Posterior vena cava (tissue), 2 donors: ENCODE measurements around the gene LCE5A. TPM values are rescaled to one million over a fixed set of nuclear protein-coding genes. Genes with fewer than 3 reads are reported as not detected.
"Not testable (repeated sequence)": the region's sequence is repeated elsewhere in the genome, so short reads cannot be mapped to it uniquely, and the experiment has no call there.

Experiments used
- DNase-seq: peaks from one replicate; pipeline ENCODE4 v3.0.0-alpha.2; 2020; ENCODE audit warnings: low spot score
- intact Hi-C, 2 donors: fragments of 100-400 bp; cut with DNase I; formaldehyde crosslinking; loops; one replicate each; pipeline versions ENCODE4 v1.14.1 to v1.14.2; 2022 to 2023
- long read RNA-seq, 2 donors: library from polyadenylated mRNA; unstranded; transcript quantifications; one replicate each; pipeline ENCODE4 v2.0.0, GENCODE V29; 2020 to 2021
- total RNA-seq, 2 donors: library from RNA; stranded (reverse); fragmentation: NEBNext Ultra II Directional; extraction: Animal tissue kit (Norgen Biotek cat#: 25700); gene quantifications; one replicate each; pipeline ENCODE4 v1.2.1, GENCODE V29; 2021
- donor health status: DM: yes; HTN: yes; CAD: no.
- donor health status: DM: yes; HTN: yes; CAD: no.

The LCE5A gene
- total RNA-seq, result not detected
- long read RNA-seq, donor 1, result 0 reads
- long read RNA-seq, donor 2, result 0 reads

- intact Hi-C loops, result no loop called here
- DNase-seq, result no peak
Measured at GRCh38 chr1:152510503-152510902, at the start of gene LCE5A. Gene LCE5A, plus strand, starts transcription at chr1:152510803. Its CDS starts 732 bp downstream, at chr1:152511535.

GRCh38 chr1:152461544-152461943 is 49.1 kb upstream of the LCE5A start:
- intact Hi-C loops, result no loop called here
- DNase-seq, result no peak

GRCh38 chr1:152462636-152463035 is 48.0 kb upstream of the LCE5A start:
- no peak for DNase-seq
- intact Hi-C loops, result no loop called here

- intact Hi-C loops, result no loop called here
- DNase-seq, result no peak
Measured at GRCh38 chr1:152466217-152466616, 44.4 kb upstream of the LCE5A start.

- intact Hi-C loops, result no loop called here
- DNase-seq, result no peak
Measured at GRCh38 chr1:152473887-152474537, 36.6 kb upstream of the LCE5A start.

GRCh38 chr1:152479792-152480595 is 30.6 kb upstream of the LCE5A start:
- intact Hi-C loops, result no loop called here
- no peak for DNase-seq

- intact Hi-C loops, result no loop called here
- no peak for DNase-seq
Measured at GRCh38 chr1:152481869-152482664, 28.5 kb upstream of the LCE5A start.

GRCh38 chr1:152486400-152487006 is 24.1 kb upstream of the LCE5A start:
- DNase-seq, result no peak
- intact Hi-C loops, result loop anchor here in 1 of 2 donors (5.0 kb wide), 1 partner anchor 359 kb away; no protein-coding TSS in a partner anchor

- intact Hi-C loops, result loop anchor here in 1 of 2 donors (5.0 kb wide), 1 partner anchor 361 kb away; no protein-coding TSS in a partner anchor
Measured at GRCh38 chr1:152487871-152488270, 22.7 kb upstream of the LCE5A start.

GRCh38 chr1:152491537-152491936 is 19.1 kb upstream of the LCE5A start:
- intact Hi-C loops, DNase-seq: not testable (repeated sequence)

More at GRCh38 chr1:152487871-152488270, 22.7 kb upstream of the LCE5A start:
- no peak for DNase-seq

- intact Hi-C loops, result no loop called here
- no peak for DNase-seq
Measured at GRCh38 chr1:152495066-152495675, 15.4 kb upstream of the LCE5A start.

- no peak for DNase-seq
- intact Hi-C loops, result no loop called here
Measured at GRCh38 chr1:152497273-152497672, 13.3 kb upstream of the LCE5A start.

GRCh38 chr1:152501704-152502103 is 8.9 kb upstream of the LCE5A start:
- intact Hi-C loops, result no loop called here
- no peak for DNase-seq

- intact Hi-C loops, result no loop called here
- DNase-seq, result no peak
Measured at GRCh38 chr1:152502496-152503180, 8.0 kb upstream of the LCE5A start.

- intact Hi-C loops, result no loop called here
- no peak for DNase-seq
Measured at GRCh38 chr1:152505083-152505482, 5.5 kb upstream of the LCE5A start.

- no peak for DNase-seq
- intact Hi-C loops, result no loop called here
Measured at GRCh38 chr1:152506899-152507498, 3.6 kb upstream of the LCE5A start.

GRCh38 chr1:152511596-152511995 is 993 bp downstream of the LCE5A start:
- DNase-seq, result no peak
- intact Hi-C loops, result no loop called here

- intact Hi-C loops, result no loop called here
- DNase-seq, result no peak
Measured at GRCh38 chr1:152513081-152513480, 2.5 kb downstream of the LCE5A start.
